Right renal cortex interstitium (tissue), 3 donors: ENCODE measurements around the gene XAB2. TPM values are rescaled to one million over a fixed set of nuclear protein-coding genes. Genes with fewer than 3 reads are reported as not detected.

Source experiments
- DNase-seq, 3 donors: peaks; one replicate each; pipeline ENCODE4 v3.0.0-alpha.2; 2013; ENCODE audit warnings: low read depth in 3 of 3, low spot score in 2 of 3
- polyA plus RNA-seq, 3 donors: library from polyadenylated mRNA; unstranded; fragments of 120-200 nt; gene quantifications; one replicate each; pipeline ENCODE4 v1.2.1, GENCODE V29; 2013; ENCODE audit not compliant: insufficient read length in 3 of 3

The XAB2 gene
- polyA plus RNA-seq, 3 donors = 30.3 to 35.7 (median 30.9) TPM

DNA sequence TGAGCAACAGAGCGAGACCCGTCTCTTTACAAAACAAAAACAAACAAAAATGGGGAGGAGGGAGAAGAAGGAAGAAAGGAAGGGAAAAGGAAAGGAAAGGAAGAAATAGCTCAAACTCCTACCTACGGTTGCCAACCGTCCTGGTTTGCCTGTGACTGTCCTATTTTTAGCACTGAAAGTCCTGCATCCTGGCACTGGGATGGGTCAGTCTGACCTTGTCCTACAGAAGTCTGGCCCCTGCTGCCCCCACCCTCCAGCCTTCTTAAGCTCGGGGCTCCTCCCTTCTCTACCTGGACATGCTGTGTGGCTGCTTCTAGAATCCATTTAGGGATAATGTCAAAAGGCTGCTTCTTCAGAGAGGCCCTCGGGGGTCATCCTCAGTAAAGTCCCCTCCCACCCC lies 6.3 kb upstream of the XAB2 start:
- no peak for DNase-seq

DNA sequence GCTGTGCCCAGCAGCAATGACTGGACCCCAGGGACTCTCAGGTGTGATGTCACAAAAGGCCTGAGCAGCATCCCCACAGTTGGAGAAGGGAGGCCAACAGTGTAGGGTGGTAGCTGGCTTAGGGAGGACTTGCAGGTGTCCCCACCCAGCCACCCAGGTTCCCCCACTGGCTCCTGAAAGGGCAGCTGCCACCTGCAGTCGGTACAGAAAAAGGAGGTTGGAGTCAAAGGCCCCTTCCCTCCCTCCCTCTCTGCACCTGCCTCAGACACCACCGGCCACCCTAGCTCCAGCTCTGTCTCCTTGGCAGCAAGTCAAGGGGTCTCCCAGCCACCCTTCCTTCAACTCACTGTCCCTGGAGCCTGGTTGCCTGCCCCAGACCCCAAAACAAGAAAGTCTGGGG lies 4.4 kb upstream of the XAB2 start, which contains the start of gene PCP2:
Gene PCP2, minus strand, starts transcription at position 22 of the 400 bp plus-strand sequence. CDS start 262 bp downstream, outside the sequence.
- no peak for DNase-seq

DNA sequence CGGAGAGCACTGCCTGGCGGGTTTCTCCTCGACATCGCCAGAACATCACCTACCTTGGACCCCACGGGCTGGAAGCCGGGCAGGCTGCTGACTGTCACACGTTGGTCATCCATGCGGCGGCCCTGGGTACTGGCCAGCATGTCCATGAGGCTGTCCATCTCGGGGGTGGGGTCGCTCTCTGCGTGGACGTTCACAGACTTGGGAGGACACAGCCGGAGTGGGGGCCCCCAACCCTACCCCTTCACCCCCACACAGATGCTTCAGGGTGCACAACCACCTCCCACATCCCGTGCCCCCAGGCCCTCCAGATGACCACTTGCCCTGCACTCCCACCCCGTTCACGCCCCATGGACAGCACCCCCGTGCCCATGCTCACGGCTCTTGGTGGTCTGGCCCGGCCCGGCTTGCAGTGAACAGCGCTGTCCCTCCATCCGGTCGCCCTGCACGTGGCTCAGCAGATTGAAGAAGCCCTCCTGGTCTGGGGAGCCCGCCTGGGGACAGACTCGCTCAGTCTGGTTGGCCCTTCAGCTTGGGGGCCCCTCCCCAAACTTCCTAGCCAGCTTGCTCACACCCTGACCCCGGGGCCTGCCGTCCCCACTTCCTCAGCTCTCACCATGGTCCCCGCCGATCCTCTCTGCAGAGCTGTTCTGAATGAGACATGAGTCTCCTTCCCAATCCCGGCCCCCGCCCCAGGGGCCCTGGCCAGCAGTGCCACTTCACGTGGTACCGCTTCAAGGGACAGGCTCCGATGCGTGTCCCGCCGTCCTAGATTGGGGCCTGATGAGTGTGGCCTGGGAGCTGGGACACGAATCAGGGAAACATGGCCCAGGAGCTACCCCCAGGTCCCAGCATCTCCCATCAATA lies 3.2 kb upstream of the XAB2 start:
- no peak for DNase-seq

DNA sequence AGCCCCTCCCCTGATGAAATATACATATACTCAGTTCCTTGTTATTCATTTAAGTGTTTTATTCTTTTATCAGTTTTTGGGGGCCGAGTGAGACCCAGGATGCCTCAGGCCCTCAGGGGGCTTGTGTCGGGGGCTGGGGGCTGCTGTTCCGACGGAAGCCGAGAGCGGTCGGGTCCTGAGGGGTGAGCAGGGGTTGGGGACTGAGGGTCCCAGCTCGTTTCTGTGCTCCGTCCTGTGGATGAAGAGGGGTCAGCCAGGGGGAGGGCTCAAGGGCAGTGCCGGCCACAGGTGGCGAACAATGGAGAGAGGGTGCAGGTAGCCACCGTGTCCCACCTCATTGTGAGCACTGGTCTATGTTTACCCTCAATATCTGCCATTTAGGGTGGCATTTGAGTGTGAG lies 2.2 kb upstream of the XAB2 start:
- DNase-seq = no peak

DNA sequence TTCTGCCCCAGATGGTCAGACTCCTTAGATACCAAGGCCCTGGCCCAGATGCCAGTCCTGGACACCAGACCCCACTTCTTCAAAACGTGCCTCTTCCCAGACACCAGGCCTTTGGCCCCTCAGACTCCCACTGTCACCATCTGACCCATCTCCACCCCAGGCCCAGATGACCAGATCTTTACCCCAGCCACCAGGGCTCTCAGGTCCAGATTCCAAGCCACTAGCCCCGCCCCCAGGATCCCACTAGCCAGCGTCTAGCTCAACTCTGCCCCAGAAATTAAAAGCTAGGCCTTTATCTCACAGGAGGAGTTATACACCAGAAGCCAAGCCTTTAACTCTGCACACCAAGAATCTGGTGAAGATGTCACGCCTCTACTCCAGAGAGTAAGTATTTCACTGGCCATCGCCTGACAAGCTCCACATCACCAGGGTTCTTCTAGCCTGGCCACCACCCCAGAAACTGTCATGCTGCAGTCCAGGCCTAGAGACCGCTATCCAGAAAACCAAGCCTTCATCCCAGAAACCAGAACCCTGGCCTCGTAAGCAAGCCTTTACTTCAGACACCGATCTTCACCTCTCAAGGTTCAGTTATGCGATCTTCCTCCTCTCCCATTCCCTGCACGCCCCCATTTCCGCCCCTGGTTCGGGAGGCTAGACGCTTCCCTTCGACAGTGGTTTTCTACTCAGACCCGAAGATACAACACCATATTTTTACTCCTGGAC lies 595 bp downstream of the XAB2 start:
- DNase-seq = no peak

DNA sequence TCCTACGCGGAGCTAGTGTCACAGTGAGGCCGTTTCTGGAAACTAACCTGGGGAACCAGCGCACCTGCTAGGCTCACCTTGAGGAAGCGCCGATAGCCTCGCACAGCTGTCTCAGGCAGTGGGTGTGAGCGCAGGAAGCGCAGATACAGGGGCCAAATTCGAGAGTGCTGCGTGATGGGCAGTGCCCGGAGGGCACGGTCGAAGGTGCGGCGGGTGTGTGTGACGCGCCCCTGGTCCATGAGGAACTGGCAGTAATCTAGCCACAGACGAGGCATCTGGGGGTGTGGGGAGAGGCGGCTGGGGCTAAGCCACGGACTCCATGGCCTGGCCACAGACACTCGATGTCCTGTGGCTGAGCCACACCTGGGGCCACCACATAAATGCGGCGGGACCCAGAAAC lies 2.2 kb downstream of the XAB2 start:
- no peak for DNase-seq

DNA sequence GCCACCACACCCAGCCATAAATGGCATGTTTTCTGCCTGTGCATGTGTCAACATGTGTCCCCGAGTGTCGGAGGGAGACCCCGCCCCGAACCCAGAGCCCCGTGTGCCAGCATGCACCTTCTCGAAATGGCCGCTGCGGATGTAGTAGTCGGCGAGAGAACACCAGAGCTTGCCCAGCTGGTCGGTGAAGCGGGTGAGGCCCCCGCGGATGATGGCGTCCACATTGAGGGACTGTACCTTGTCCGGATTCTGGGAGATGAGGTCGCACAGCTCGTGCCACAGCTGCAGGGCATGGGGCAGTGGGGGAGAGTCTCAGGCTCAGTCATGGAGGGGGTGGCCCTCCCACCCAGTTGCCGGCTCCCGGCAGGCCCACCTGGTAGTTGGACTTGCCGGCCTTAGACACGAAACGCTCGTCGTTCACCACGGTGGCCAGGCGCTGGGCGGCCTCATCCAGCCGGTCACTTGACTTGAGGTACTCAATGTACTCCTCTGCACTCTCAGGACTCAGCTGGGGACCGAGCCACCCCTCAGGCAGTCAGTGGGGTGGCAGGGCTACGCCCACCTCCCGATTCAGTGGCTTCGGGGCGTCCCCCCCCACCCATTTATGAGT lies 3.5 kb downstream of the XAB2 start:
- no peak for DNase-seq

DNA sequence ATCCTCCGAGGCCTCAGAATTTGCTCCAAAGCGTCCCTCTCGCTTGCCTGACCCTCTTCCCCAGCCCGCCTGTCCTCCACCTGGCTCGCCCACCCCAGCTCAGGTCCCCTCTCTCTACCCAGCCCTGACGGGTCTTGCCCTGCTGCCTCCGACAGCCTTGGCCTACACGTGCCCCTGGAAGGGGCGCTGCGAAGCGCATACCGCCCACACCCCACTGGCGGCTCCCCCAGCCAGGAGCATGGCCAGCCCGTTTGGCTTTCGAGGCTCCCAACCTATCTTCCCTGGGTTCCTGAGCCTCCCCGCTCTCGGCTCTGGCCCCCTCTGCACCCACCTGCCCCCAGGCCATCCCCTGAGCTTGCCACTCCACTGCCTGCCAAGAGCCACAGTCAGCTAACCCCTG lies 4.5 kb downstream of the XAB2 start:
- DNase-seq = no peak

DNA sequence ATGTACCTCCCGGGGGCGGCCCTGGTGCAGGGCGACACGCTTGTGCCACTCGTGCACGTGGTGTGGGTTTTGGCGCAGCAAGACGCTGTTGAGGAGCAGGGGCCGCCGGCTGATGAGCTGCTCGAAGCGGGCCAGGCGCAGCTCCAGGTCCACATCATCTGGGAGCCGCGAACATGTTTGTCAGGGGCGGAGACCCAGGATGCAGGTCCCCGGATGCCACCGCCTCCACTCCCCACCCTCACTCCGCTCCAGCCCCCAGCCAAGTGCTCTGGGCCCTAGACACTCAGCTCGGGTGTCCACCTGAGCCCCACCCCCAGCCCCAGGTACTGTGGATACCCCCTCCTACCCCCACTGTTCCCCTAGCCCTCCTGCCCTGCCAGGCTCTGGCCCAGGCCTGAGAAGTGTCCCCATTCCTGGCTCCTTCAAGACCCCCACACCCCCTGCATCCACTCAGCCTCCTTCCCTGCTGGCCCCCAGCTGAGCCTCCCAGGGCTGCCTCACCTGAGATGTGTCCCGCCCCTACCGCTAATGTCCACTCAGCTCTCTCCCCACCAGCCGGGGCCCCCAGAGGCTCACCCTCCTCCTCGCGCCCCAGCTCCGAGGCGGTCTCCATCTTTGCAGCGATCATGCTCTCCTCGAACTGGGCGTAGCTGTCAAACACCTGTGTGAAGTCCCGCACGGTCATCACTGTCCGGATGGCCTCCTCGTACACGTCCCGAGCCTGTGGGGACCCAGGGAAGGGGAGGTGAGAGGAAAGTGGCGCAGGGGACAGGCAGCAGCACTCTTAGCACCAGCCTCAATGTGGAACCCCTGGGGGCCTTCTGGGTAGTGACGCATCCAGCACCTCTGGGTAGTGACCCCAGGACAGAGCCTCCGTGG lies 5.4 kb downstream of the XAB2 start:
- no peak for DNase-seq

DNA sequence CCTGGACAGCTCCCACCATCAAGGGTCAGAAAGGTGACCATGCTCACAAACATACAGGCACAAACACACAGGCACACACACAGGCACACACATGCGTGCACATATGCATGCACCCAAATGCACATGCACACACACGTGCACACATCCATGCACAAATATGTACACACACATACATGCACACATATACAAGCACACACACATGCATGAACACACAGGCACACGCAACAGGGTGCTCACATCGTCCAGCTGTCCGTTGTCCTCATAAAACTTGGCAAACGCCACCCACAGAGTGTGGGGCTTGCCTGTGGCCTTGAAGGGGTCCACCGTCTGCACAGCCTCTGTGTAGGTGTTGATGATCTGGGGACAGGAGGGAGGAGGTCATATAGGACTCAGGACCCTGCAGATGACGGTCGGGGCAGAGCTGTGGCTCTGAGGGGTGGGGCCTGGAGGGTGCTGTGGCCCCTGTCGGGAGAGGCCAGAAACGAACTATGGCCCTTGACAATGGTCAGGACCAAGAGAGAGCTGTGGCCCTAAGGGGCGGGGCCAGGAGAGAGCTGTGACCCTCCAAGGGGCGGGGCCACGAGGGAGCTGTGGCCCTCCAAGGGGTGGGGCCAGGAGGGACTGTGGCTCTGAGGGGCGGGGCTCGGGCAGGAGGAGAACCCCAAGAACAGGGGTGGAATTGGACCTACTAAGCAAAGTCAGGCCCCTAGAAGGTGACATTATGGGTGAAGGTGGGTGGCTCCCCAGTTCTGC lies 6.2 kb downstream of the XAB2 start:
- no peak for DNase-seq

DNA sequence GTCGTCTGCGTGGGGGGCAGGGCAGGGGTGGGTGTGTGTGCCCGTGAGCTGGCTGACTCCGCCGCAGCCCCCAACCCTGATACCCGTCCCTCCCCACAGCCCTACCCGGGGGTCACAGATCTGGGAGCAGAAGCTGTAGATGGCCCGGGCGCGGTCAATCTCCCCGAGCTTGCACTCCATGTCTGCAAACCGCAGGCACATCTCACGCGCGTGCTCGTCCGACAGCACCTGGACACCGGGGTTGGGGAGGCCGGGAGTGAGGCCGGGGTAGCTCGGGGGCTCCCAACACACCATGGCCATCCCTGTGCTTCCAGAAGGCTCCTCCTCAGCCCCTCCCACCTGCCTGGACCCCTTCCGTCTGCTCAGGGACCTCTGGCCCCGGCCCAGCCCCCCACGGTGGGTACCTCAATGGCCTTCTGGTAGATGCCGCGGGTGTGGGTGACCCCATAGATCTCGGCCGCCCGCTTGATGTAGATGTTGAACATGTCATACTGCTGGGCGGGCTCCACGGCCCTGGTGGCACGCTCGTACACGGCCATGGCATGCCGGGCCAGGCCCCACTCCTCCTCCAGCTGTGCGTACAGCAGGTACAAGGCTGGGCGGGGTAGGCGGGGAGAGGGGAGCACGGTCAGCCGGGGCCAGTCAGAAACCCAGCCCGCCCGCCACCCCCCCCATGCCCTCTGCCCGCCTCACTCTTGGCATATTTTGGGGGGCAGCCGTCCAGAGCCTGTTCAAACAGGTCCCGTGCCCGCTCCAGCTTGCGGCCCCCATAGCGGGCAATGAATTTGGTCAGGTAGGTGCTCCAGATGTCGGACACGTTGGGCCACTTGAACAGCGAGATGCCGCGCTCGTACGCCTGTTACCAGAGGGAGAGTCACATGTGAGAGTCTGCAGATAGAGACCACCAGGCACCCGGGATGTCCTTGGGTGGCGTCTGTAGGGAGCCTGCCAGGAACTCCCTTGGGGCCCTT lies 8.6 kb downstream of the XAB2 start:
- no peak for DNase-seq

DNA sequence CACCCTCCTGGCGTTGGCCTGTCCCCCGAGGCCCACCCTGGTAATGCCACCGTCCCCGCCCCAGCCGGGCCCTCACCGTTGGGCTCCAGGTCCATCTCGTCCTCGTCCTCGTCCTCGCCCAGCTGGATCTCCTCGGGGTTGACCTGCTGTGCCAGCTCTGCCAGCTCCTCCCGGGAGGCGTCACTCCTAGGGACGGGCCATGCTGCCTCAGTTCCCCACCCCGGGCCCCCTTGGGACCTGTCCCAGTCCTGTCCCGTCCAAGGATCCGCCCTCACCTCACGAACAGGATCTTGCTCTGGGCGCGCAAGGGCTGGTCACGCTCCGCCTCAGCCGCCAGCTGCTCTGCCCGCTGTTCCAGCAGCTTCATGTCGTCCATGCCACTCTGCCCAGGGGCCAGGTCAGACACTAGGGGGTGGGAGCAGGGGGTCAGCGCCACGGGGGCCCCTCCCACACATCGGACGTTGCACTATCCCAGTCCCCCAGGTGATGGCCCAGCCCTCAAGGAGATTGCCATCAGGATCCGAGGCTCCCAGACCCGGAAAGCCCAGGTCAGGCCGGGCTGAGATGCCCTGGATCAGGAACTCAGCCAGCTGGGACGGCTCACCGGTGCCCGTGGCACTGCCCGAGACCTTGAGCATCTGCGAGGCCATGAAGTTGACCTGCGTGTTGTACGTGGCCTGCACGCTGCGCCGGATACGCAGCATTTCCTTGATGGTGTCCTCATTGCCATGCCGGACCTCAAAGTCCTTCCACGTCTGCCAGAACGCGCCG lies 9.5 kb downstream of the XAB2 start:
- no peak for DNase-seq

DNA sequence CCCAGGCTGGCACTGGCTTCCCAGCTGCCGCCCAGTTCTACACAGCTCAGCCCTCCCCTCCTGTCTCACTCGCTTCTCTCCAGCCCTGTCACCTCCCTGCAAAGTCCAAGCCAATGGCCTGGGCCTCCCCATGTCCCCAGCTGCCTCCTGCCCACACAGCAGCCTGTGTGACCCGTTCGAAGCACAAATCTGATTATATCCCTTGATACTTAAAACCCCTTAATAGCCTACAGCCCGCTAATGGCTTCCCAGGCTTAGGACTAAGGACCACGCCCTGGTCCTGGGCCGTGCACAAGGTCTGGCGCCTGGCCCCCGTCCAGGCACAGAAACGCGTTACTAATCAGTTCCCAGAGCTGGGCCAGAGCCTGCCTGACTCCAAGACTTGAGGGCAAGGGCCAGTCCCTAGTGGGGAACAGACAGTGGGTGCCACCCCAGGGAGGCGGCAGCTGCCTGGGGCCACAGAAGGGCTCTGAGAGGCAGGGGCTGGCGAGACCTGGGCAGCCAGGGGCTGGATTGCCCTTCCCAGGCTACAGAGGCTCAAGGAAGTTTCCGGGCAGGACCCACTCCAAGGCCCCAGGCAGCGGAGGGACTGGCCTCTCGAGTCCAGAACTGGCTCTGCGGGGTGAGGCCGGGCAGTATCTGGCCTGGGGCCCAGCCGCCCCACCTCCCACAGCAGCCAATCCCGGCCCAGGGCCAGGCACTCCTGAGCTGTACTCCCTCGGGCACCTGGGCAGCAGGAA lies 10.4 kb downstream of the XAB2 start:
- no peak for DNase-seq

DNA sequence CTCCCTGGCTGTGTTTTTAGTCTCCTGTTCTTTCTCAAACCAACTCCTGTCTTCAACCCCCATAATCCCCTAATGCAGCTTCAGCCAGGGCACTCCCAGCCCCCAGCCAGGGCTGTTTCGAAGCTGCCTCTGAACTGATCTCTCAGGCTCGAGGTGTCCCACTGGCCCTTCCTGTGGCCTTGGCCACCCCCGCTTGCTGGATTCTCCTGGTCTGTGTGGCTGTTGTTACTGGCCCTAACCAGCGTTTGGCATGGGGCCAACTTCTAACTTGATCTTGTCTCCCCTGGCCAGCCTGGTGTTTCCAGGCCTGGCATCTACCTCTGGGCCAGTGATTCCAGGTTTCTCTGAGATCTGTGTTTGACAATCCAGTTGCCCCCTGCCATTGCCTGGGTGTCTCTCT lies 11.0 kb downstream of the XAB2 start:
- DNase-seq = no peak

DNA sequence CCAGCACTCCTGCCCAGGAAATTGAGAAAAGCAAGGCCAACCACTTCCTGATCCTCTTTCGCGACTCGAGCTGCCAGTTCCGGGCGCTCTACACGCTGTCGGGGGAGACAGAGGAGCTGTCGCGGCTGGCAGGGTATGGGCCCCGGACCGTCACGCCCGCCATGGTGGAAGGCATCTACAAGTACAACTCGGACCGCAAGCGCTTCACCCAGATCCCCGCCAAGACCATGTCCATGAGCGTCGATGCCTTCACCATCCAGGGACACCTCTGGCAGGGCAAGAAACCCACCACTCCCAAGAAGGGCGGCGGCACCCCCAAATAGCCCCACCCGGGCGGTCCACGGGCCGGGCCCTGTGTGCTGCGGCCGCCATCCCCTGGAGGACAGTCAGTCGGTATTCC lies 11.6 kb downstream of the XAB2 start:
- DNase-seq = no peak

DNA sequence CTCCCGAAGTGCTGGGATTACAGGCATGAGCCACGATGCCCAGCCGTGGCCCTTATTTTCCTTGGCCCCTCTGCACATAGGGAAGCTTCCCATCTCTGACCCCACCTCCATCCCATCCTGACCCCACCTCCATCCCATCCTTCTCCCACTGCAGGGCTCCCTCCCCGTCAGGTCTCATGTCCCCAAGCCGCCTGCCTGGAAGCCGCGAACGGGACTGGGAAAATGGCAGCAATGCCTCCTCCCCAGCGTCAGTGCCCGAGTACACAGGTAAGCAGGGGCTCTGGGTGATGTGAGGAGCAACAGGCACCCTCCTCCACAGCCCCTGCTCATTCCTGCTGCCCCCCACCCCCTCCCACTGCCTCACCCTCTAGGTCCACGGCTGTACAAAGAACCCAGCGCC lies 12.2 kb downstream of the XAB2 start:
- DNase-seq = no peak
